Fibroblast of skin of abdomen (primary cell): Measurements from ENCODE around the gene MRAS. TPM values are rescaled to one million over a fixed set of nuclear protein-coding genes. Genes with fewer than 3 reads are reported as not detected.

ENCODE experiments used
- DNase-seq: peaks from one replicate; pipeline ENCODE4 v3.0.0-alpha.2; 2013
- polyA plus RNA-seq, 2 experiments: library from polyadenylated mRNA; unstranded; fragments of 120-200 nt; gene quantifications; one replicate each; pipeline ENCODE4 v1.2.1, GENCODE V29; 2013; ENCODE audit not compliant: insufficient read length in 2 of 2

The MRAS gene
- 50.3 TPM for polyA plus RNA-seq (2013, experiment 1 of 2; ENCODE audit: insufficient read length)
- polyA plus RNA-seq (2013, experiment 2 of 2; ENCODE audit: insufficient read length), result 48.3 TPM

GRCh38 chr3:138347960-138348753 is at the start of gene MRAS:
MRAS (plus strand) TSS chr3:138348579; CDS start chr3:138372884, 24,305 bp downstream.
- peak; percentile 80 for DNase-seq

DNA sequence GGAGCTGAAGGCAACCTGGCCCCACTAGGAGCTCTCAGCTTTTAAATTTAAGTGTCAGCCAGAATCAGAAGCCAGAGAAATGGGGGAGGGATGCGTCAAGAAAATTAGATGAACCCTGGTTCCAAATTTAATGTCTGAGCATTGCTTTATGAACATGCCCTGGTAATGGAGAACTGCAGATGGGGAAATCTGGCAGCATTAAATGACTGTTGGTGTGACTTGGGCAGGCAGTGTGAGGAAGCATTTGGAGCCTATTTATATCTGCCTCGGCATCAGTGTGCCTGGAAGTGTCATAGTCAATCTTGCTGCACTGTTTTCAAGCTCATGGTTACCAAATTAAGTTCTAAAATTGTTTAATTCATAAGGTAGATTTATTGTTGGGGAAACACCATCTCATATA is 47.7 kb upstream of the MRAS start:
- DNase-seq, result no peak

GRCh38 chr3:138303474-138303873 is 44.9 kb upstream of the MRAS start:
- DNase-seq, result no peak

DNA sequence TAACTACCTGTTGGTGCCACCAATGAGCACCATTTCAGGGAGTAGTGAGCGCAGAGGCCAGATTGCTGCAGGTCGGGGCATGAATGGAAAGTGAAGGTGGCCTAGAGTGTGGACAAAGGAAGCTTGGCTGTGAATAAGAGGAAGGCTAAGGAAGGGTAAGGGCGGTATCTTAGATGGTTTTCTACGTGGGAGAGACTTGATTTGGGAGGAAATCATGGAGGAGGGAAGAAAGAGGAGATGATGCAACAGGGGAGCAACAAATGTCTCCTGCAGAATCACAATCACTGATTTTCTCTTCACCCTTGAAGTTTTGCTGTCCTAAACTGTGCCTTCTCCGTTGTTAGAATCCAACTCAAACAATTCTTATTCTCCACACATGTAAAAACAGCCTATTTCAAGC is 40.5 kb upstream of the MRAS start:
- no peak for DNase-seq

- no peak for DNase-seq
Observed at GRCh38 chr3:138308783-138309182, 39.6 kb upstream of the MRAS start.

DNA sequence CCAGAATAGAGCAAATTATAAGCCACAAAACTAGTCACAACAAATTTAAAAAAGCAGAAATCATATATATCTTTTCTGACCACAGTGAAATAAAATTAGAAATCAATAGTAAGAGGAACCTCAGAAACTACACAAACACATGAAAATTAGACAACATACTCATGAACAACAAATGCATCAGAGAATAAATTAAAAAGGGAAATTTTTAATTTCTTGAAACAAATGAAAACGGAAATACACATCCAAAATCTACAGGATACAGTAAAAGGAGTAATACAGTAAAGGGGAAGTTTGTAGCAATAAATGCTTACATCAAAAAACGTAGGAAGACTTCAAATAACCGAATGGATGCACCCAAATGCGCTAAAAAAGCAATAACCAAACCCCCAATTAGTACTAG is 37.9 kb upstream of the MRAS start:
- no peak for DNase-seq

DNA sequence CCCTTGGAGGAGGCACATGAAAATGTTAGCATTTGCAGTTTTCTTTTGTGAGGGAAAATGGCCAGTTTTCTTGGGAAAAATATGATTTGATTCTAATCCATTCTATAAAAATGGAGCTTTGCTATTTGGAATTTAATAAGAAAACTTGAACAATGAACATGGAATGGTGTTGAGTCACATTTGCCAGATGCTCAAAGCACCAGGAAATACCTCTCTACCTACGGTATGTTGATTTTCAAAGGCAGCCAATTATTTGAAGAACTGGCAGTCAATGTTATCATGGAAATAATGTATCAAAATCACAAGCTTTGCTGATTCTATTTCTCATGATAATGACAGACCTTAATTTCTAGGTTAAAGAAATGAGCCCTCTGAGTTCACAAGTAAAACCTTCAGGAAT is 33.6 kb upstream of the MRAS start:
- DNase-seq, result peak; percentile 29

GRCh38 chr3:138317687-138318086 is 30.7 kb upstream of the MRAS start:
- no peak for DNase-seq

- no peak for DNase-seq
Observed at GRCh38 chr3:138323971-138324370, 24.4 kb upstream of the MRAS start.

DNA sequence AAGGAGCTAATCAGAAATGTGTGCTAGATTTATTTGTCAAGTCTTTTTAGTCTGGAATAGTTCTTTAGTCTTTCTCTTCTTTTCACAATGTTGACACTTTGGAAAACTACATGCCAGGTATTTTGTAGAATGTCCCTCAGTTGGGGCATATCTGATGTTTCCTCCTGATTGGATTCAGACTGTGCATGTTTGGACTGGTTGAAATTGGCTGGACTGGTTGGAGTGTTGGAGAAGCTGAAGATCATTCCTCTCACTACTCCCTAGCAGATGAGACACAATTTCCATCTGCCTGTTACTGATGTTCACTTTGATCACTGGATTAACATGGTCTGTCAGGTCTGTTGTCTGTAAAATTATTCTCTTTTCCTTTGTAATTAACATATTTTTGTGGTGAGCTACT is 22.4 kb upstream of the MRAS start:
- DNase-seq, result no peak

DNA sequence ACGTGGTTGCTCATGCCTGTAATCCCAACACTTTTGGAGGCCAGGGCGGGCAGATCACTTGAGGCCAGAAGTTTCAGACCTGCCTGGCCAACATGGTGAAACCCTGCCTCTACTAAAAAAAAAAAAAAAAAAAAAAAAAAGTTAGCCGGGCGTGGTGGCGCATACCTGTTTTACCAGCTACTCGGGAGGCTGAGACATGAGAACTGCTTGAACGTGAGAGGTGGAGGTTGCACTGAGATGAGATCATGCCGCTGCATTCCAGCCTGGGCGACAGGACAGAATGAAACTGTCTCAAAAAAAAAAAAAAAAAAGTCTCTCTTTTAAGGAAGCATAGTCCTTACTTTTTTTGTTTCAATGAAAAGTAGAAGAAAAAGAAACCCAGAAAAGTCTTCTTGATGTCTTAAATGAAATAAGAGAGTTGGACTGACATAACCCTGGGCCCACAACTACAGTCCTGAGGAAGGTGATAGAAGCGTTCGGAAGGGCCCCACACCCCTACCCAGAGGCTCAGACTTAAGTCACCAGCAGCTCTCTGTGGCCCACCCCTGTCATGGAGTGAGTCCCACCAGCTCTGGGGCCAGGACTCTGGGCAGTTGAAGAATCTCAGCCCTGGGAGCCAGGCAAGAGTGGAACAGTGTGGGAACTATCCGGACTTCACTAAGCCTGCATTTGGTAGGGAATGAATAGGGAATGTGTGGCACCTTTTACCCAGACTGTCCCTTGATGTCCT is 21.3 kb upstream of the MRAS start:
- no peak for DNase-seq

DNA sequence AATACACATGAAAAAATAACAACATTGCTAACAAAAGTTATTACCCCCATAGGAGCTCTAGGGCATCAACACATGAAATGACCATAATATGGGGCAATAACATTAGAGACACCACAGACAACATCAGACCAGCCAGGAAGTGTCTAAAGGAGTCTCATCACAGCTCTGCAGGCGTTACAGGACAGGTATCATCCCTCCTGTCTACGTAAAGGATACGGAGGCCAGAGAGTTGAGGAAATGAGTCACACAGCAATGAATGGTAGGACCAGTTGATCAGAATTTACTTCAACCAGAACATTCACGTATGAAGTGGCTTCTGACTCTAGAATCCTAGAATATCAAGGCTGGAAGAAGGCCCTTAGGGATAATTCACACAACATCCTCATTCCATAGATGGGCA is 20.5 kb upstream of the MRAS start:
- DNase-seq, result no peak

DNA sequence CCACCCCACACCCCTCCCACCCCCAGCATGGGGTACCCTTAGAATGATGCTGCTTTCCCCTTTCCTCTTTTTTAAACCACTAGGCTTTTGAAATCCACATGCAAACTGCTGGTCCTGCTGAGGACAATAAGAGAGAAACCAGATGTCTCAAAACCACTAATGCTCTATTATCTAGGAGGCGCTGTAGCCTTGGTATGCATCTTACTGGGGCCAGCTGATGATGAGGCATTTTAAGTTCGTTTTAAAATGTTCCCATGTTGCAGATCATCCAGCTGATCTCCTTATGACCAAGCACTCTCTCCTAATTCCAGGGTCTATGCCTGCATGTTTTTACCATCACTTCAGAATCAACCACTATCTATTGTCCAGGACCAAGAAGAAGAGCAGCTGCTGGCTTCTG is 20.0 kb upstream of the MRAS start:
- peak; percentile 27 for DNase-seq

DNA sequence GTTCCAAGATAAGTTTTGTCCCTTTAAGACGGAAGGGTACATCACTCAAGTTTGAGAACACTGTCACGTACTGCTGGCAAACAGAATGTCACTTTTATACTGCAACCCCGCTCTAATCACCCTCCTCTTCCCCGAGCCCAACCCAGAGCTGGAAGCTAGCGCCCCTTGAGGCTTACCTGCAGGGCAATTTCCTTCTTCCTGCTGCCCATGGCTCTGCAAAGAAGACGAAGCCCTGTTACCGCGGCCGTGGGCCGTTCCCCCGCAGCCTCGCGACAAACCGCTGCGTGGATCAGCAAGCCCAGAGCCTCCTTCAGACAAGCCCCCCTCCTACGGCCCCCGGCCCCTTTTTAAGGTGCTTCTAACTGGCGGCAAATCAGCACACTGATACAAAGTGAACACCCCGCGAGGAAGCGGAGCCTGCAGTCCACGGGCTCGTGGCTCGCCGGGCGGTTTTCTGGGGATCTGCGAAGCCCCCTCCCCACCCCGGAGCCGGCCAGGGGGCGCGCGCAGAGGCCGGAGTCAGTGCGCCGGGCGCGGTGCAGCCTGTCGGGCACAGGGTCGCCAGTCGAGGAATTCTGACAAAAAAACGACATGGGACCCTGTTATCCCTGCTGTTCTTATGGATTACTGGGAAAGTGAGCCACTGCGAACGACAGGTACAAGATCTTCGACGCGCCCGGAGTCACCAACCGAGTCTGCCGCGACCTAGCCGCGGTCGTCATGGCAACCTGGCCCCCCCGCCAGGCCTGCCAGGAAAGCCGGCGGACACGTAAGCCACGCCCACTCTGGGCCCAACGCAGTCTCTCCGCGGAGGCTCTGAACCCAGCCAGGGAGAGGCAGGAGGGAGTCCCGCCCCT is 19.0 kb upstream of the MRAS start, which contains the start of gene NME9:
TSS of gene NME9 (minus strand) at position 725 of the 857 bp plus-strand sequence. CDS start at position 209, 516 bp downstream.
- peak; percentile 75 for DNase-seq

DNA sequence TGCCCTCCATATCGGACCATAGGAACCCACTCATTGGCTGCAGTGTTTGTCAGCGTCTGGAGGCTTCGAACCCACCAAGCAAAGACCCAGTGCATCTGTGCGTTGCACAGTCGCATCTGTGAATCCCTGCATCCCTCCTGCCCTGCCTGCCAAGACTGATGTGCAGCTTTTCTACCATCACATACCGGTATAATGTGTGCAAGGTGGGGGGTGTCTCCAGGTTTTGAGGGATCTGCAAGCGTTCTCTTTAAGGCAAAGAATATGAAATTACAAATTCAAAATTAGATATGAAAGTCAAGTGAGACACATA is 18.4 kb upstream of the MRAS start:
- no peak for DNase-seq

GRCh38 chr3:138331143-138331894 is 17.1 kb upstream of the MRAS start:
- no peak for DNase-seq

DNA sequence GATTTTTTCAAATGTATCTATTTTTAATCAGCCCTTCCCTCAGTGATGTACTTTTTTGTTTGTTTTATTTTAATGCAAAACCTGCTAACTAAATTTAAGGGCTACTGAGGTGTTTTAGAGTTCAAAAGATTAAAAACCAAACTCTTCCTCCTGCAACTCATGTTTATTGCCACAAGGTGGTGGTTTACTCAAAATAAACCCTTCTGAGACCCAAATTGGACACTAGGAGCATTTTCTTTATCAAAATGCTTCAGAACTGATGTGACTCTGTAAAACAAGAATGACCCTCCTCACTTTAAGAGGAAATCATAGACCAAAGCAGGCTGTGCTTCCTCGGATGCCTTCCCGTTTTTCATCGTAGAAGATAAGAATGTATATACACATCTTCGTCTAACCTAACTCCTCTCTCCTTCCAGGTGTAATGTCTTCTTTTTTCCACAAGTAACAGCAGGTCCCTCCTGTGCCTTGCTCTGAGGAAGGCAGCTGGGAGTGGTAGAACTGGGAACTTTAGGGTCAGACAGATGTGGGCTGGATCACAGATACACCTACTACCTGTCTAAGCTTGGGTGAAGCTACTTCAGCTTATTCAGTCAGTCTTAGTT is 15.8 kb upstream of the MRAS start:
- DNase-seq, result peak; percentile 31

DNA sequence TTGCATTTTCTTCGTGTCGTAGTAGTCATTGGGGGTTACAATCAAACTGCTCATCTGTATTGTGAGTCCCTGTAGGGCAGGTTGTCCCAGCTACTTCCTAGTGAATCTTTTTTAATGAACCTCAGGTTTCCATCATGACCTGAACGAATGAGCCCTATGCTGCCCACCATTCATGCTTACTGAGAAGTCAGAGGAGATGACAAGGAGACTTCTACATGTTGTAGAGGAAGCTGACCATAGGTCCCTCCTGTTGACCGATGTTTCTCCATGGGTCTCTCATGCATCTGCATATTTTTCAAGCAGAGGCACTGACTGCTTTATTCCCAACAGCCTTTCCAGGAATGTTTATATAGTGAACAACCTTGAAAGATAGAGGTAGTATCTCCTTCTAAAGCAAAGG is 13.8 kb upstream of the MRAS start:
- no peak for DNase-seq

GRCh38 chr3:138336454-138336999 is 11.9 kb upstream of the MRAS start:
- DNase-seq, result no peak

DNA sequence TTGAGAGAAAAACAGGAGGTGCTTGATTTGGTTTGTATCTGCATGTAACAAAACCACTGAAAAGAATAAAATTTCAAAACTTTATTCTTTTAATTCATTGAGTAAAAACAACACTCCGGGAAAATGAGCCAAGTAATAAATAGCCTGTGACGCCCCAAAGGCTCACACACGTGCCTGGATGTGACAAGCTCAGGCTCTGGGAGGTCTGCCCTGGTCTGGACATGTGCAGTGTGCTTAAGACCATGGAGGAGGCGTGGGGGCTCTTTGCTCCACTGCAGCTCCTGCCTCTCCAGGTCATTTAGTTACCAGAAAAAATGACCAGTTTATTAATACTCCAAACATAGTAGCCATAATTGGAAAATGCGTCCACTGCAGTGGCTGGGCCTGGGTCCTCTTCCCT is 10.1 kb upstream of the MRAS start:
- no peak for DNase-seq

DNA sequence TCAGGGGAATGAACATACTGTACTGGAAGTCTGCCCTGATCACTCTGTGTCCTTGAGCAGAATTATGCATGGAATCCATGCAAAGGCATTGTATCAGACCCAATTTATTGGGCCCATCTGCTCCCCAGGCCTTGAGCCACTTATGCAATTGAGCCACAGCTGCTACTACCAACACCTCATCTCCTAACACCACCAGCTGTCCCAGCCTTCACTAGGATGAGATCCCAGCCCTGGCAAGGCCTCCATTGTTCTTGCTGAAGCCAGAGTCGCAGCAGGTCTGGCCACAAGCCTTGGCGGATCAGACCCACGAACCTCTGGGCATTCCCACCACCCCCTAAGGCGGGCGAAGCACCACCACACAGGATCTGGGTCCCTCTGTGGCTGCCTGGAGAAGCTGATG is 9.6 kb upstream of the MRAS start:
- no peak for DNase-seq

DNA sequence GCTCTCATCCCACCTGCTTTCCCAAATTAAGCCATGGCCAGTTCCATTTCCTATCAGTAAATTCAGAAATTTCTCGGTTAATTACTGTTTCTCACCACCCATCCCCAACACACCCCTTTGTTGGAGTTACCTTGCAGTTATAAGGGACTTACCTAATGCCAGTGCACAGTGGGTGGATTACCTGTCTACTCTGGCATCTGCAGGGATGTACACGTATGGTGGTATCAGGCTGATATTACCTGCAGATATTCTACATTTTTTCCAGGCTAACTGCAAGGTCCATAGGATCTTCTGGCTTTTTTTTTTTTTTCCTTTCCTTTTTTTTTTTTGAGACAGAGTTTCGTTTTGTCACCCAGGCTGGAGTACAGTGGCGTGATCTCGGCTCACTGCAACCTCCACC is 7.9 kb upstream of the MRAS start:
- DNase-seq, result no peak
